ENCODE results near the gene ADORA1.

ADORA1 gene

DNA sequence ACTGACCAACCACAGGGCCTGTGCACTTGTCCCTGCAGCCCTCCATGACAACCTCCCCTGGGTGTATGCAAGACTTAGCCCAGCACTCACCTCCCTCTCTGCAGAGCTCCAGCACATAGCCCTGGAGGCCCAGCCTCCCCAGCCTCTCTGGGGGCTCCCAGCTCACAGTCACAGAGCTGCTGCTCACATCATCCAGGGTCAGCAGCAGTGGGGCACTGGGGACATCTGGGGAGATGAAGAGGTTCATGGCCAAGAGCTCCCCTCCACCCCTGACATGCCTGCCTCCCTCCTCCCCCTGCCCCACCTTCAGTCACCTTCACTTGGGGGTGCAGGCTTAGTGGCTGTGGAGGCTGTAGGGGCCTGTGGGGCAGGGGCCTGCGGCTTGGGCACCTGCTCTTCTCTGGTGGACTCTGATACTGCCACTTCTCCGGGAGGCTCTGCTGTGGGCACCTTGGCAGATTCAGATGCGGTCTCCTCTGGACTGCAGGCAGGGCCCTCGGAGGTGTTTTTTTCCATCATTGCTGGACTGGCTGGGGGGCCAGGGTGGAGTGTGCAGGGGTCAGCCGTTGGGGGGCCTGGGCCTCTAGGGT, 47.8 kb downstream of the ADORA1 start, which contains the start of gene MYBPH:
Gene MYBPH (minus strand): TSS at position 590 of the 590 bp plus-strand sequence. CDS start 71 bp downstream, at position 519.
- DNase-seq, result no peak

DNA sequence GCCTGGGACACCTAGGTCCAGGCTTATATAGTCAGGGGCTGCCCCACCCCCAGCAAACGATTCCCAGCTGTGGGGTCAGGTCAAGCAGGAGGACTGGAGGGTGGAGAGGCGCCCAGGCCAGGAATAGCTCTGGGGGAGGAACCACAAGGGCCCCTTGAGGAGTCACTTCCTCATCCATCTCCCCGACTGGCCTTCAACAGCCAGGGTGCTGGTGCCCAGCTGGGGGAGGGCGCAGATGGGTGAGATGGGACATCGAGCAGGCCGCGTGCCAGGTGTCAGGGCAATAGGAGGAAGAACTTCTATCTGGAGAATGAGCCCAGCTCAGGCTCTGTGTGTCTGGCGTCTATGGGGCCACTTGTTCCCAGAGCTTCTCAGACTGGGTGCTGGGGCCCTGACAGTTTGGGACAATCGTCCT, 48.3 kb downstream of the ADORA1 start:
- no peak for DNase-seq

DNA sequence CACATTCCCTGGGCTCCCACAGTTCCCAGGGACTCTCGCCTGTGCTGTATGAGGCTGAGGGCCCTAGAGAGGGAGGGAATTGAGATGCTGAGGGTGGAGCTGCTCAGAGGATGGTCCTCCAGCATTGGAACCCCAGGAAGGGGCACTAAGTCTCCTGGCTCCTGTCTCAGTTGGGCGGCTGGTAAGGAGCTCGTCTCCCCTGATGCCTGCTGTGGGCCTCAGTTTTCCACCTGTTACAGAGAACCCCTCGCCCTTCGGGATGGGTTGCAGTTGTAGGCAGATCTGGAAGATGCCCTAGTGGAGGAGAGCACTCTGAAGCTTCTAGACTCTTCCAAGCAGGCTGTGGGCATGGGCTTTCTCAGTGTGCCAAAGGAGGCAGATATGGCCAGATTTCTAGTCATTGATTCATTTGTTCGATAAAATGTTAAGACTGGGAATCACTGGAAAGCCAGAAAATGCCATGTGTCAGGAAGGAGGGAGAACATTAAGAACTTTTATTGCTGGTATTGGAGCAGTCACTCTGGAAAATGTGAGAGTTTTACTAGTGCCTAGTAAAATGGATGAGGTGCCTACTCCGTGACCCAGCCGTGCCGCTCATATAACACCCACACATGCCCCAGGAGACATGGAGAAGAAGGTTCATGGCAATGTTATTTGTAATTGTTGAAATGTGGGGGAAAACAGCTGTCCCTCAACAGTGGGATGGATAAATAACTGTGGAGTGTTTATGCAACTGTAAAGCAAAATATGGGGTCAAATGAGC, 48.9 kb downstream of the ADORA1 start:
- no peak for DNase-seq

- no peak for DNase-seq
These were observed 49.5 kb downstream of the ADORA1 start for GRCh38 chr1:203177036-203177405.

- no peak for DNase-seq
These were observed 50.0 kb downstream of the ADORA1 start for GRCh38 chr1:203177470-203178039.

DNA sequence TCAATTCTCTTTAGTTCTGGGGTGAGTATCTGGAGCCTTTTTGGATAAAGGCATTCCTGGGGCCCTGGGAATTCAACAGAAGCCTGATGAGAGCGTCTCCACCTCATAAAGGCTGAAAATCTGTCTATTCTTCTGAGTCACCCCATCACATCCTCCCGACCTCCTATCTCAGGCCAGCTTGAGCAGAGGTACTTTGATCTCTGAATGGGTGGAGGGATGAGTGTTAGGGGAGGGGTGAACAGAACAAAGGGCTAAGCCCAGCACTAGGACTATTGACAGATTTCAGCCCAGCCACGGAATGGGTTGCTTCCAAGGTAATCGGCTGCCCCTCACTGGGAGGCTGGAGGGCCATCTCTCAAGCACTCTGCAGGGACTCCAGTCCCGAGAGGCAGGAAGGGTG, 50.6 kb downstream of the ADORA1 start:
- DNase-seq, result no peak

DNA sequence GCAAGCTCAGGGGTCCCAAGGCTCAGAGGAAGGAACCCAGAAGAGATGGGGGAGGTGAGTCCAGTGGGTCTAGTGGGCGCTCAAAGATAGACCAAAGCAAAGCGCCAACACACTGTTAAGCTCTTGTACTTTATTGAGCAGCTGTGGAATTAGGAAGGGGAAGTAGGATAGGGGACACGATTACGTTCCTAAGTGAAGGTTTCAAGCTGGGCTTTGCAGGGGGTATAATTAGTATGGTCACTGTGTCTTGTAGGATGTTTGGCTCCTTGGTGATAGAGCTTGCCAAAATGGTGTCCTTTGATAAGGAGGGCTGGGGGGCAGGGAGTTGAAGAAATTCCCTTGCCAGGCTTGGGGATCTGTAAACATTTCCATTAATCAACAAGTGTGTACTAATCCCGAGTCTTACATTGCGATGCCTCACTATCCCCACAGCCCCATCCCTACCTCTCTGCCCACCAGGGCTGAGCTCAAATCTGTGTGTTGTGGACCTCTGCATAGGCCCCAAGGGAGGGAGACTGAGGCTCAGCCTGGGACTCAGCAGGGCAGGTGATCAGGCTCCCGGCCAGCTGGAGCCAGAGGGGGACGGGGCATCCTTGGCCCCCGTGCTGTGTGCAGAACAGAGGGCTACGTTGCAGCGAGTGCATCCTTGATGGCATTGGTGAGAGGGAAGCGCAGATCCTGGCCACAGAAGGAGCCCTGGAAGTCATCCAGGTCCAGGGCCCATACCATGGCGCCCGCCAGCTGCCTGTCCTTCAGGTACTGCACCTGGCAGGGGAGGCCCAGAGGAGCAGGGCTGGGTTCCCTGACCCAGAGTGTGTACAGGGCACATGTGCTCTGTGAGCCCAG, 51.5 kb downstream of the ADORA1 start:
- DNase-seq, result no peak

DNA sequence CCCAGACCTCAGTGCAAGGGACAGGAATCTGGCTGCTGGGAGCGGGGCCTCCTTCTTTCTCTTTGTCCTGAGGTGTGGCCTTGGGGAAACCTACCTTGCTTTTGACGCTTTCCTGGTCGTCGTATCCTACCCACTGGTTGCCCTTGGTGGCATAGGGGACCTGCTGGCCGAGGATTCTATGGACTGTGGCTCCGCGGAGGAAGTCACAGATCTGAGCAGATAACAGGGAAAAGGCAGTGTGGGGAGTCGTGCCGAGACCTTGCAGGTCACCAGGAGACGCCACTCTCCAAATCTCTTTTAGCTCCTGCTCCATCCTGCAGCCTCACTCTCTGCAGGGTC, 52.1 kb downstream of the ADORA1 start:
- no peak for DNase-seq

- DNase-seq, result no peak
These were observed 53.2 kb downstream of the ADORA1 start for GRCh38 chr1:203180611-203181330.

GRCh38 chr1:203181586-203182386, 54.3 kb downstream of the ADORA1 start:
- no peak for DNase-seq

DNA sequence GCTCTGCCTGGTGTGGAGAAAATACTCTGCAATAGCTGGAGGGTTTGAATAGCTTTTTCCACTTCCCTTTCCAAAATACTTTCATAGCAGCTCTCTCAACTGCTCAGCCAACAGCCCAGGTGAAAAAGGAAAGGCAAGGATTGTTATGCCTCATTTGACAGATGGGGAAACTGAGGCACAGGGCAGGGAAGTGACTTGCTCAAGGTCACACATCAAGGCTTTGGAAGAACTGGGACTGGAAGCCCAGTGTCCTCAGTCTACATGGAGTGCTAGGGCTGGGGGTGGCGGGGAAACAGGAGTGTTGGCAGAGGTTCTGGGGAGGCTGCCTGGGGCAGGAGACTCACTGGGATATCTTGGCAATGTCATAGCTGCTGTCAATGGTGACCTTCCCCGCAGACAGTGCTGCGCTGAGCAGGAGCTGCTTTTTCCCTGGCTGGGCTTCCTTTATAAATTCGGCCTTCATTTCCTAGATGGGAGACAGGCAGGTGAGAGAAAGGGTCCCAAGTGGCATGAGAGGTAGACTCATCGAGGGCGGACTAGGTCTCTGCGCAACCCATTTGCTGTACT, 54.9 kb downstream of the ADORA1 start:
- no peak for DNase-seq

- no peak for DNase-seq
These were observed 56.3 kb downstream of the ADORA1 start for GRCh38 chr1:203183828-203184227.

- no peak for DNase-seq
These were observed 56.9 kb downstream of the ADORA1 start for GRCh38 chr1:203184467-203184866.

DNA sequence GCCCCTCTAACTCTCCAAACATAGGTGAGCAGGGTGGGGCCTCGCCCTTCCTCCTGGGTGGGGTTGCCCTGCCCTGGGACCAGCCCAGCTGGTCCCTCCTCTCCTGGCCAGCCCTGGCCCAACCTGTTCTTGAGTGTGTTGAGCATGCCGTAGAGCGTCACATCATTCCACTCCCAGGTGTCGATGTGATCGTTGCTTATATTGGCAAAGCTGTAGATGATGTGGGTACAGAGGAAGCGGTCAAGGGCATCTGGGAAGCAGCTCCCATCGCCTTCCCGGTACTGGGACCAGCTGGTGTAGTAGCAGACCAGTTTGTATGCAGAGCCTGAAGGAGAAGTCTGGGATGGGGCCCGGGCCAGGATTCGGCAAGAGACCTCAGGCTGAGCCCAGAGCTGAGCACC, 57.5 kb downstream of the ADORA1 start:
- no peak for DNase-seq

DNA sequence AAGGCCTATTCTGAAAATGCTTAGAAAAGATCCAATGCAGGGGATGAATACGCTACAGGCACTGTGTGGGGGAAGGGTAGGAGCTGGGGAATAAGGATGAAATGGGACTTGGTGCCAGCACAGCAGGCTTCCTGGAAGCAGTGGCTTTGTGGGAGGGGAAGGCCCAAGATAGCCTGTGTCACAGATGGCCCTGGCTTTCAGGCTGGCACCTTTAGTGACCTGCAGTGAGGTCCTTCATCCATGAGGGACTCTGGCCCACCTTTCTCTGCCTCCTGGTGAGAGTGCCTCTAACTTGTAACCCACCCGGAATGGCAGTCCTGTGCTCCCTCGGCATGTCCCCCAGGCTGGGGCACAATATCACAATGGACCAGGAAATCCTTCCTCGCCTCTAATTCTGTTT, 58.1 kb downstream of the ADORA1 start:
- peak; percentile 22 for DNase-seq

- DNase-seq, result peak; percentile 11
These were observed 58.5 kb downstream of the ADORA1 start for GRCh38 chr1:203186091-203186445.

GRCh38 chr1:203186446-203187303, 59.1 kb downstream of the ADORA1 start, which contains the start of gene CHI3L1:
TSS of gene CHI3L1 (minus strand) at chr1:203186704. CDS start at chr1:203186623, 81 bp downstream.
- DNase-seq, result peak; percentile 41

GRCh38 chr1:203187304-203187685, 59.8 kb downstream of the ADORA1 start:
- peak; percentile 17 for DNase-seq

- DNase-seq, result no peak
These were observed 60.3 kb downstream of the ADORA1 start for GRCh38 chr1:203187689-203188264.

- DNase-seq, result peak; percentile 24
These were observed 61.2 kb downstream of the ADORA1 start for GRCh38 chr1:203188686-203189232.

Measured in right forelimb (tissue), 1 donor.